Measurements from ENCODE around the gene GP1BA. TPM values are rescaled to one million over a fixed set of nuclear protein-coding genes. Genes with fewer than 3 reads are reported as not detected.
"Not testable (repeated sequence)": the region's sequence is repeated elsewhere in the genome, so short reads cannot be mapped to it uniquely, and the experiment has no call there.

GP1BA gene
- total RNA-seq, 2 donors from 2014 or later: 0.13 to 0.15 TPM

- DNase-seq: no peak
- peak in 1 of 2 donors; percentile 0 for ATAC-seq
- intact Hi-C loops (cut with DNase I): loop anchor here (5.0 to 10.0 kb wide), 2 partner anchors 84 to 188 kb away; partner anchors contain the start of genes ARRB2 (in 1 of the 2) and CAMTA2 (in 1 of the 2)
Measured at GRCh38 chr17:4900231-4901107, 31.6 kb upstream of the GP1BA start.

GRCh38 chr17:4901108-4901647 lies 30.9 kb upstream of the GP1BA start:
- DNase-seq (peak; percentile 18), ATAC-seq (no peak)
- intact Hi-C loops (cut with DNase I): loop anchor here (5.0 to 10.0 kb wide), 2 partner anchors 84 to 189 kb away; partner anchors contain the start of genes ARRB2 (in 1 of the 2) and CAMTA2 (in 1 of the 2)

- intact Hi-C loops (cut with DNase I): loop anchor here (5.0 to 10.0 kb wide), 2 partner anchors 83 to 189 kb away; partner anchors contain the start of genes ARRB2 (in 1 of the 2) and CAMTA2 (in 1 of the 2)
- ATAC-seq (peak in 1 of 2 donors; percentile 60), DNase-seq (peak; percentile 66)
Measured at GRCh38 chr17:4901648-4902344, 30.3 kb upstream of the GP1BA start.

- intact Hi-C loops (cut with DNase I): loop anchor here (5.0 to 10.0 kb wide), 2 partner anchors 82 to 190 kb away; partner anchors contain the start of genes ARRB2 (in 1 of the 2) and CAMTA2 (in 1 of the 2)
- ATAC-seq (peak; percentile 1 to 6), DNase-seq (peak; percentile 31)
Measured at GRCh38 chr17:4902540-4902939, 29.5 kb upstream of the GP1BA start.

GRCh38 chr17:4903051-4903818 lies 28.8 kb upstream of the GP1BA start, which contains the start of gene CHRNE:
Gene CHRNE, minus strand, starts transcription at chr17:4903098. Its CDS starts 35 bp downstream, at chr17:4903063.
- DNase-seq (peak; percentile 78), ATAC-seq (peak; percentile 18 to 70)
- intact Hi-C loops (cut with DNase I): loop anchor here (5.0 to 10.0 kb wide), 2 partner anchors 82 to 191 kb away; partner anchors contain the start of genes ARRB2 (in 1 of the 2) and CAMTA2 (in 1 of the 2)

GRCh38 chr17:4906642-4907041 lies 25.4 kb upstream of the GP1BA start:
- DNase-seq, ATAC-seq: not testable (repeated sequence)
- intact Hi-C loops (cut with DNase I): loop anchor here (5.0 to 10.0 kb wide), 2 partner anchors 78 to 81 kb away; partner anchors contain the start of gene CAMTA2 (in 2 of the 2)

GRCh38 chr17:4908301-4908700 lies 23.8 kb upstream of the GP1BA start:
- DNase-seq: no peak
- peak; percentile 18 to 25 for ATAC-seq

GRCh38 chr17:4908711-4909496 lies 23.2 kb upstream of the GP1BA start:
- ATAC-seq (peak; percentile 96 to 98), DNase-seq (peak; percentile 93)
- intact Hi-C loops (cut with DNase I): loop anchor here (1.0 to 10.0 kb wide), 3 partner anchors 76 to 153 kb away; partner anchors contain the start of gene CAMTA2 (in 2 of the 2)

More at GRCh38 chr17:4908301-4908700, 23.8 kb upstream of the GP1BA start:
- intact Hi-C loops (cut with DNase I): loop anchor here (5.0 to 10.0 kb wide), 2 partner anchors 76 to 79 kb away; partner anchors contain the start of gene CAMTA2 (in 2 of the 2)

GRCh38 chr17:4913994-4914393 lies 18.1 kb upstream of the GP1BA start:
- no peak for DNase-seq
- intact Hi-C loops (cut with DNase I): loop anchor here in 1 of 2 donors (10.0 kb wide), 1 partner anchor 151 kb away; no protein-coding TSS in a partner anchor
- no peak for ATAC-seq

- not testable (repeated sequence) for DNase-seq, ATAC-seq
- intact Hi-C loops (cut with DNase I): loop anchor here in 1 of 2 donors (10.0 kb wide), 1 partner anchor 150 kb away; no protein-coding TSS in a partner anchor
Measured at GRCh38 chr17:4914551-4914950, 17.5 kb upstream of the GP1BA start.

GRCh38 chr17:4919511-4920047 lies 12.5 kb upstream of the GP1BA start:
- intact Hi-C loops (cut with DNase I): loop anchor here in 1 of 2 donors (10.0 kb wide), 1 partner anchor 145 kb away; no protein-coding TSS in a partner anchor
- no peak for DNase-seq
- ATAC-seq: no peak

- no peak for DNase-seq
- ATAC-seq: peak; percentile 12 to 30
- intact Hi-C loops (cut with DNase I): no loop called here
Measured at GRCh38 chr17:4920351-4921048, 11.6 kb upstream of the GP1BA start.

- ATAC-seq (no peak), DNase-seq (no peak)
- intact Hi-C loops (cut with DNase I): no loop called here
Measured at GRCh38 chr17:4921320-4921719, 10.8 kb upstream of the GP1BA start.

GRCh38 chr17:4926577-4927335 lies 5.3 kb upstream of the GP1BA start:
- ATAC-seq; DNase-seq; intact Hi-C loops (cut with DNase I): not testable (repeated sequence)

GRCh38 chr17:4928881-4929280 lies 3.2 kb upstream of the GP1BA start:
- no peak for DNase-seq
- no peak for ATAC-seq
- intact Hi-C loops (cut with DNase I): no loop called here
